NCI-H187 treated with DMSO at 0.1 percent for 48 hours (cell line): ENCODE measurements around the gene CEP44.
"Not testable (repeated sequence)": the region's sequence is repeated elsewhere in the genome, so short reads cannot be mapped to it uniquely, and the experiment has no call there.

Experiments
- DNase-seq: peaks from one replicate; lab custom pipeline; 2025; lab: John Stamatoyannopoulos, UW

The CEP44 gene, protein sequence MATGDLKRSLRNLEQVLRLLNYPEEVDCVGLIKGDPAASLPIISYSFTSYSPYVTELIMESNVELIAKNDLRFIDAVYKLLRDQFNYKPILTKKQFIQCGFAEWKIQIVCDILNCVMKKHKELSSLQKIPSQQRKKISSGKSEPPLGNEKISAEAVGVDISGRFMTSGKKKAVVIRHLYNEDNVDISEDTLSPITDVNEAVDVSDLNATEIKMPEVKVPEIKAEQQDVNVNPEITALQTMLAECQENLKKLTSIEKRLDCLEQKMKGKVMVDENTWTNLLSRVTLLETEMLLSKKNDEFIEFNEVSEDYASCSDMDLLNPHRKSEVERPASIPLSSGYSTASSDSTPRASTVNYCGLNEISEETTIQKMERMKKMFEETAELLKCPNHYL

DNA sequence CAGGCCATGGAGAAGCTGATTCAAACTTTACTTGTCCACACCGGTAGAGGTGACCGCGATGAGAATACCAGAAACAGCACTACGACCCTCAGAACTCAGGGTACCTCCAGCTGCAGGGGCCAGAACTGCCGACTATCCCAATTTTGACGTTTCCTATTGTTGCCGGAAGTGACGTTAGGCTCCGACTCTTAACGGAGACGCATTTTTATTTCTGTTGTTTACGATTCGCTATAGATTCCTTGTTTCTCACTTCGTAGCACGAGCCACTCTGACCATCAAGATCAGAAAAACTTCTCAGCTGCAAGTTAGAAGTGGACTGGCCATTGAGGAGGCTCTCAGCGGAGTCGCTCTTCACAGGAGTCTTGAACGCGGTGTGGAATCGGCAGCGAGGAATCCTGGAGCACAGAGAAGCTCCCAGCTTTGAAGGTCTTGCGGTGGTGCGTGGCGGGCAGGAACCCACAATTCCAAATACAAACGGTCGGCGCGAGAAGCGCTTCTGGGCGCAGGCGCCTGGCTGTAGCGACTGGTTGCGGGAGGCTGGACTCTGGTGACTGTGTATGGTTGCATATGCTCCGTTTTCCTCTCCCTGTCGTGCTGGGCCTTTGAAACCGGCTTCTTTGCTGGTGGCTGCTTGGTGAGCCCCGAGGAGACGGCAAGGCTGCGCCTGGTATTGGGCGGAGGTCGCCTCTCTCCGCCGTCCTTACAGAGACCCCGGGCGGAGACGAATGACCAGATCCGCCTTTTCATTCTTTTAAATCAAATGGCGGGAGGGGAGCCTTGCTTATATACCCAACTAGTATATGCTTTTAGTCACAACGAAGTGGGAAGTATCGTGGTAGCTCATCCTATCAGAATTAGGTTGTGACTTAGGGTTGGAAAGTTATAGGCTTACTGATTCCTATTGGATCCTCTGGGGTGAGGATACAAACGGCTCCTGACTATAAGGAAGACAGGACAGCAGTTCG lies at the start of gene CEP44, which contains the start of gene FBXO8:
Gene CEP44 (plus strand): TSS at position 405 of the 965 bp plus-strand sequence. CDS start 15,211 bp downstream, outside the sequence.
Gene FBXO8 (minus strand): TSS at position 161 of the 965 bp plus-strand sequence. CDS start 20,575 bp downstream, outside the sequence.
- DNase-seq, result peak; percentile 26

GRCh38 chr4:174236359-174236758 lies 47.4 kb upstream of the CEP44 start:
- DNase-seq, result no peak

DNA sequence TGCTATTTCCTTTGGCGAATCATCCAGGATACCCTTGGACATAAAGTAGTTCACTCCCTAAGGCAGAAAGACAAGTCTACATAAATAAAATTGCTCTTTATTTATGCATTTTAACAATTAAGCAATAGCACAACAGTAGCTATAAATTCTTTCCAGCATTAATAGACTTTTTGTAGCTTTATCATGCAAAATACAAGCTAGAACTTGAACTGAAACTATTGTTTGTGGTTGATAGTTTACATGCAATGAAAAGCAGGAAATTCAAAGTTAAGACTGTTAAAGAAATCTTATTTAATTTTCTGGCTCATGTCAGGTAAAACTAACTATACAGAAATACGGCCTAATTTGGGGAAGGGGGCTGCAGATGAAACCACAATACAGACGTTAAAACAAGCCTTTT lies 42.5 kb upstream of the CEP44 start:
- DNase-seq, result no peak

DNA sequence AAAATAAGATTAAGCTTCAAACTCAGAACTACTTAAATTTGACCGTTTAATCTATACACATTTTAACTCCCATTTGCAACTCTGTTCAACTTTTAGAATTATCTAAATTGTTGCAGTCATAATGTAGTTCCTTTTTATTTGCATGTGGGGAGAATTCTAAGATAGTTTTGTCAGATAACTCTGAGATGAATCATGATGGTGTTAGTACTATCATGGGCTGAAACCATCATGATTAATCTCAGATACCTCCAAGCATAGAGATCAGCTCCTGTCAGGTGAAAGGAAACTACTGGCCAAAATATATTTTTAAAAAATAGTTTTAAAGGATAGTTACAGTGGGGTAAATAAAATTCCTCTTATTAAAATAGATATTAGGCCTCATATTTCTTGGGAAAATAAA lies 39.3 kb upstream of the CEP44 start:
- DNase-seq, result no peak

GRCh38 chr4:174245714-174246113 lies 38.0 kb upstream of the CEP44 start:
- DNase-seq, result no peak

DNA sequence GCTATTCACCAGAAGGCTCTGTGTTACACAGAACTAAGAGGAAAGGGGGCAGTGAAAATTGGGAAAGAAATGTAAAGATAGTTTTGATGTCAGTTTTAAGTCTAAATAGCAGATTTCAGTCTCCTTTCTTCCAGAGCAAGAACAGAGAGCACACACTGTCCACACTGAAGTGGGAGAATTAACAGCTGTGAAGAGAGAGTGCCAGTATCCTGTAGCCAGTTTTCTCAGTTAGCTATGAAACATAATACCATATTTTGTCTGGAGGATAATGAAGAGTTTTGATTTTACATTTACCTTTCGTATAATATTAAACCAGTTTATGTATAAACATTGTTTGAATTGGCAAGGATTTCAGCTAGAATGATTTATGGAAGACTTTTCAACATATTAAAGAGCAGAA lies 35.3 kb upstream of the CEP44 start:
- no peak for DNase-seq

DNA sequence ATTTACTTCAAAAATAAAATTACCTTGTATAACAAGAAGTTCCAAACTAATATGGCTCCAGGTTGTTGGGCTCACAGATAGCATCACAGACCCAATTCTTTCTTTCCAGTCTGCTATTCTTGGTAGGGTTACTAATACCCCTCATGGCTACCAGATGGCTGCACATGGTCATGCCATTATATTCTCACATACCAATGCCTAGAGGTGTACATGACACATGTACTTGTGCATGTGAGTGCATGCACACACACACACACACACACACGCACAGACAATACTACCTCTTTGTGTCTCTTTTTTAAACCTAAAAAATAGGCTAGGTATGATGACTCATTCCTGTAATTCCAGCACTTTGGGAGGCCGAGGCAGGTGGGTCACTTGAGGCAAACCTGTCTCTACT lies 31.3 kb upstream of the CEP44 start:
- DNase-seq, result no peak

- no peak for DNase-seq
These were observed 29.1 kb upstream of the CEP44 start for GRCh38 chr4:174254613-174255012.

GRCh38 chr4:174255374-174255773 lies 28.3 kb upstream of the CEP44 start:
- no peak for DNase-seq

GRCh38 chr4:174255786-174256185 lies 27.9 kb upstream of the CEP44 start:
- no peak for DNase-seq

DNA sequence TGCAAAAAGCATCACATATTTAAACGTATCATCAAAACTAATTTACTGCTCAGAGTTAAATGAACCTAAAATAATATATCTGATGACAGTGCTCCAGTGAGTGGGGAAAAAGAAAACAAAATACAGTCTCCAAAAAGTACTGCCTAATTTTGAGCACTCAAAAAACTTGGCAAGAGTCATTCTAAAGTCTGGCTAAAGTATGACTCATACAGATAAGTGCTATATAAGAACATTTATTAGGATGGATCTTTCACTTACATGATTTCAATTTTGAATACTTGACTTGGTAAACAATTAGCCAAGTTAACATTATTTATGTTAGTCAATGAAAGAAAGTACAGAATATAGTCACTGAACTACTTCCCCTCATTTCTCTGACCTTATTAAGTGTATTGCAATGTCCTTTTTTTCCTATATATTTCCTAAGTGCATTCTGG lies 27.4 kb upstream of the CEP44 start:
- DNase-seq, result no peak

DNA sequence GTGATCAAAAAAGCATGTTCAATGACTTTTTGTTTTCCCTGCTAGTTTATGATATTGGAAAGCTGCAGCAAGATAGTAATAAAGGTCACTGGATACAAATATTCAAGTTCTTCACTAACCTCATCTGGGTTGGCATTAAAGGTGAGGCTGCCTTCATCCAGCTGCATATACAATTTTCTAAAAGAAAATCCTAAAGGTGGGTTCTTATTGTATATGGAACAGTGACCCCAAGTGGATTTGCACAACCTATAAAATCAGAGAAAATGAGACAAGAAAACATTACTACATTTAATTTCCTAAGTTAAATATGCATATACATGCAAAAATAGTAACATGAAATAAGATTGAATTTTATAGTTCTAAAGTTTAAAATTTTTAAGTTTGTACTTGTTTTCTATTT lies 24.1 kb upstream of the CEP44 start:
- no peak for DNase-seq

DNA sequence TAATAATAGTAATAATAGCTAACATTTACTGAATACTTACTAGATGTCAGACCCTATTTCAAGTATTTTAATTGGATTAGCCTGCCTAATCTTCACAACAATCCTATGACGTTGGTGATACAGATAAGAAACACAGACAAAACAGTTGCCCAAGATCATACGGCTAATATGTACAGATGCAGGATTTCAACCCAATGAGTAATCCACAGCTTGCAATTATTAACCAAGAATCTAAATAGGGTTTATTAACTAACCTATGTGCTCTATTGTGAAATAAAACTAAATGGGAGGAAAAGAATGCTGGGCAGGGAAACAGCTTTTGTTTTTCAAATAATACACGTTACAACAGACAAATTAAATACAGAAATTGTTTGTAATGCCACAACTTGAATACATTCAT lies 23.6 kb upstream of the CEP44 start:
- no peak for DNase-seq

DNA sequence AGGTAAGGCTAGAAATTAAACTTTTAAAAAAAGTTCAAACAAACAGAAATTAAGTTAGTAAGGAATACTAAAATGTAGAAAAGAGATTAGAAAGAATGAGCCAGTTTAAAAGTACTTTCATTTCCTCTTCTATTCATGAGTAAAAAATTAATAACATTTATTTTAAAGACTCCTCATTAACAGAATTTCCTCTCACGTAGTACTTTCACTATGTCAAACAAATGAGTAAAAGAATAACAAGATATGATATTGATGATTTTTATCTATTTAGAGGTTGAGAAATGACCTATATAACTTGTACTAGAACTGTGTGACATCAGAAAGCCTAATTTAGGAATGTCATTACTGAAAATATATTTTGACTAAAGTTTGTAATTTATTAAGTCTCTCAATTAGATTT lies 22.3 kb upstream of the CEP44 start:
- not testable (repeated sequence) for DNase-seq

DNA sequence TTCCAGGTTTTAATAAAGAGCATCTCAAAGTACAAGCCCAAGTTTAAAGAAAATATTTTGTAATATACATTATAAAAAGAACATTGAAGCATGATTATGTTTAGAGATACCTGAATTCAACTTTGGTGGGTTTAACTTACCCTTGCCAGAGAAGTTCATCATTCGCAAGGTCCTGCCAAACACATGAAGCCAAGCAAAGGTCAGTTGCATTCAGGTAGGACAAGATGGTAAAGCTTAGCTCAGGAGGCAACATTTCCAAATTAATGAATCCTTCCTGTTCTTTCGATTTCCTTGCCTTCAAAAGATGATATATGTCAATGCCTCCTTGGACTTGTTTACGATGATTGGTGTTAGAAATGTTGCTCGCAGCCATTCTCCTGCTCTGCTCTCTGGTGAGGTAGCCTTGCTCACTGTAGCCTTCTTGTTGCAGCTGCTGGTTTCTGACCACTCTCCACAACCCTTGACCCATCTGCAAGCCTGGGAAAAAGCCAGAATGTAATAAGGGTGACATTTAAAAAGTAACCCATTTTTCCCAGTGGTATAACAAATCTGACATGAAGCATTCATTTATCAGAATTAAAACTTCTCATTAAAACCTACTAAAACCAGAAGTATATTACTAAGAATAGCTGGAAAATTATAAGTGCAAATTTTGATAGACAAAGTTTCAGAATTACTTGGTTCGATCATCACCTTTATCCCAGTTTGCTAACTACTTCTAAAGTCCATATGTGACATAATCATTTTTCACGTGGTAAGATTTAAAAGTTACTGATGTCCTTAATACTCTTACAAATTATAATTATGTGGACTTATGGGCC lies 20.9 kb upstream of the CEP44 start:
- DNase-seq, result no peak

- DNase-seq, result no peak
These were observed 20.3 kb upstream of the CEP44 start for GRCh38 chr4:174263445-174263736.

- DNase-seq, result no peak
These were observed 17.8 kb upstream of the CEP44 start for GRCh38 chr4:174265916-174266315.

- DNase-seq, result no peak
These were observed 17.3 kb upstream of the CEP44 start for GRCh38 chr4:174266416-174266815.

- no peak for DNase-seq
These were observed 9.8 kb upstream of the CEP44 start for GRCh38 chr4:174273930-174274329.

DNA sequence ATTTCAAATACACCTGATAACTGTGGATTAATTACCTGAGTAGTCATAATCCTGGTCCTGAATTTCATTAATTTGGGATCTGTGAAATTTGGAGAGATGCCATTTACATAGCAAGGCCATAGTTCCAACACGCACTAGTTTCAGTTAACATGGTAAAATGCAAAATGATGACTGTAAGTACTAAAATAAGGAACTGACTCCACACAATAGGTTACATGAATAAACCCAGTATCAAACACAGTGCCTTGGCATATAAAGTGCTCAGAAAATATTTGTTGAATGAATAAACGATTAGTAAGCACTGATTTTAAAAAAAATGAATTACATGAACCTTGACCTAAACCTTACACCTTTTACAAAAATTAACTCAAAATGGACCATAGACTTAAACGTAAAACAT lies 9.3 kb upstream of the CEP44 start:
- no peak for DNase-seq

DNA sequence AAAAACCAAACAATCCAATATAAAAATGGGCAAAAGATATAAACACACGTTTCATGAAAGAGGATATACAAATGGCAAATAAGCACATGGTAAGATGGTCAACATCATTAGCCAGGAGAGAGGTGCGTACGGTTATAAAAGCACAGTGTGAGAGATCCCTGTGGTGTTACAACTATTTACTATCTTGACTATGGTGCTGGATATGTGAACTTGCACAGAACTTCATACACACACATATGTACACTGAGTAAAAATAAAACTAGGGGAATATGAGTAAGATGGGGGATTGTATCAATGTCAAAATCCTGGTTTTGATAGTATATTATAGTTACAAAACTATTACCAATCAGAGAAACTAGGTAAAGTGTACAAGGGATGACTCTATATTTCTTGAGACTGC lies 8.6 kb upstream of the CEP44 start:
- no peak for DNase-seq

DNA sequence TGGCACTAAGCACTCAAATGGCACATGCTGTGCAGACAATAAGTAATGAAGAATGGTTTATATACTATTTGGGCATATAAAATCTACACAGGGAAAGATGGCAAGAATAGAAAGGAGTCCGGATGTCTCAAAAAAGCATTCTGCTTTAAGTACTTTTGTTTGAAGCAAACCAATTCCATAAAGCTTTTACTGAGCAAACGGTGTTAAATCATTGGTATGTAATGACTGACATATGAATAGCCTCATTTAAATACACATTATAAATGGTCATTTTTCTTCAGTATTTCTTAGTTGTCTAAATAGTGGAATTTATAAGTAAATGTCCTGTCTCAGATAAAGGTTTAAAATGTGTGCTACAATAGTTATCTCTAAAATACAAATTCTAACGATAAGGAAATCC lies 6.3 kb upstream of the CEP44 start:
- no peak for DNase-seq
